ENCODE data around the gene PLCD1.

GRCh38 chr3:38007754-38008090, 21.7 kb downstream of the PLCD1 start:
- TF ChIP-seq CTCF (IDR thresholded peaks at IDR 0.05; ENCODE audit: low read length) (no peak), EZH2 (optimal IDR thresholded peaks at IDR 0.05; ENCODE audit: low read depth, low read length) (no peak)

Data from MM.1S (cell line).